Esophagus muscularis mucosa (tissue), 4 donors: ENCODE measurements around the gene PRELID3B. TPM values are rescaled to one million over a fixed set of nuclear protein-coding genes. Genes with fewer than 3 reads are reported as not detected.

Experiments
- DNase-seq: peaks from one replicate; pipeline ENCODE4 v3.0.0-alpha.2; 2017; ENCODE audit errors: extremely low spot score
- H3K27ac ChIP-seq, 4 donors: fragments of 200-600 bp; sonication (generic); replicated peaks in 1 of 4; 1 replicate in 3 of 4; 2 replicates in 1 of 4; pipeline ENCODE4 v1.5.1; 2016 to 2019; ENCODE audit warnings: mild to moderate bottlenecking in 1 of 4
- H3K27me3 ChIP-seq, 4 donors: fragments of 200-600 bp; sonication (generic); one replicate each; pipeline versions ENCODE4 v1.5.1 to v1.6.0; 2016 to 2019
- H3K36me3 ChIP-seq, 4 donors: fragments of 200-600 bp; sonication (generic); one replicate each; pipeline ENCODE4 v1.5.1; 2016 to 2019
- H3K4me1 ChIP-seq, 4 donors: fragments of 200-600 bp; sonication (generic); one replicate each; pipeline ENCODE4 v1.5.1; 2016 to 2019
- H3K4me3 ChIP-seq, 4 donors: fragments of 200-600 bp; sonication (generic); 1 replicate in 2 of 4; 2 replicates in 2 of 4; pipeline ENCODE4 v1.5.1; 2016 to 2019; ENCODE audit warnings: mild to moderate bottlenecking in 4 of 4, moderate library complexity in 1 of 4
- H3K9me3 ChIP-seq, 4 donors: fragments of 200-600 bp; sonication (generic); 1 replicate in 3 of 4; 2 replicates in 1 of 4; pipeline ENCODE4 v1.5.1; 2016 to 2019
- EP300 ChIP-seq: sonication (generic); formaldehyde crosslinking; IDR thresholded peaks from one replicate; pipeline ENCODE4 v1.6.1; 2017; ENCODE audit warnings: antibody characterized with exemption
- POLR2A ChIP-seq: fragments of 450-650 bp; IDR thresholded peaks from one replicate; pipeline ENCODE4 v1.6.1; 2017; ENCODE audit warnings: antibody characterized with exemption, moderate library complexity, mild to moderate bottlenecking, low read depth
- POLR2AphosphoS5 ChIP-seq, 2 donors: sonication (generic); formaldehyde crosslinking; IDR thresholded peaks; one replicate each; pipeline ENCODE4 v1.6.1; 2017; ENCODE audit warnings: antibody characterized with exemption in 2 of 2
- WGBS: methylation state at CpG from one replicate; pipeline ENCODE4 v1.1.5; 2018; 5-methylcytosine and 5-hydroxymethylcytosine counted together
- intact Hi-C: fragments of 100-400 bp; cut with DNase I; formaldehyde crosslinking; loops from one replicate; pipeline ENCODE4 v1.15.1; 2023
- total RNA-seq, 4 donors: library from RNA; depleted of rRNA; stranded (reverse); fragments of >200 nt; gene quantifications; one replicate each; pipeline versions ENCODE4 v1.1.0 to v1.2.1, GENCODE V29; 2016
- TF ChIP-seq, protein P1 (sequence below), 3 experiments: fragments of 200-600 bp in 2 of 3; fragments of 450-650 bp in 1 of 3; sonication (generic) in 2 of 3; IDR thresholded peaks; one replicate each; pipeline ENCODE4 v1.5.1; 2017 to 2019; ENCODE audit warnings: antibody characterized with exemption in 3 of 3, mild to moderate bottlenecking in 2 of 3, moderate library complexity in 1 of 3

Gene PRELID3B
- total RNA-seq, 4 donors from 2014 or later, result 32.0 to 48.4 (median 36.6) TPM

DNA sequence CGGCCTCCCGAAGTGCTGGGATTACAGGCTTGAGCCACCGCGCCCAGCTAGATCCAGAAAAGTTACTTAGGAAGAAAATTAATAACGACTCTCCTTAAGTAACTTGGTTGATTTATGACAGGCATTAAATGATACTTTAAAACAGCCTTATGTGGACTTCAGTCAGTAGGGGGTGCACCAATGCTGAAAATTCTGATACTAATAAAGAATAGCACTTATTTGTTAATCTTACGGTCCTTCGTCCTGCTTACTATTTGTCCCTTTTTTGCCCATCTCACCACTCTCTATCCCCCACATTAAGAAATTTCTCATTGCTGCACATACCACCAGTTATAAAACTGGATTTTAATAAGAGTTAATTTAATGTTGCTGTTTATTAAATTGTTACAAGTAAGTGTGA is 12.7 kb upstream of the PRELID3B start:
- DNase-seq, result no peak

DNA sequence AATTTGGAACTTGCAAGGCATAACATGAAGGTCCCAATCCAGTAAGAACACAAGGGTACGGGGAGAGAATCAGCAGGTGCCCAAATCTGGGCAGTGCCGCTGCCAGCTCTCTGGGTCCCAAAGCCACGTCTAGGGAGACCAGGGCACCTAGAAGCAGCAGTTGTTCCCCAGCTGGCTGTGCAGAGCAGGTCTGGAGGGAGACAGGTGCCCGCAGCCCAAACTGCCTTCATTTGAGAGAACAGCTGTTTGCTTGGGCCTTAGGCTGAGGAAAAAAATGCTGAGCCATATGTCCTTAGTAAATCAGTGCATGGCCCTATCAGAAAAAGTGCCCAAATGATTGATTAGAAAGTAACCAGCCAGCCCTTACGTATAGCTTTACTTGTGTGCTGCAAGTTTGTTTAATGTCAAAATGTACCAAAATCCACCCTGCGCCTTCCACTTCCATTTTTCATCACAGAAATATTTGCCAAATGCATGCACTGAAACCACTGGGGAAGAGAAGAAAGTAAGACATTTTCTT is 9.1 kb upstream of the PRELID3B start:
- intact Hi-C loops, result no loop called here
- no peak for TF ChIP-seq POLR2AphosphoS5 (IDR thresholded peaks at IDR 0.05)
- TF ChIP-seq, protein P1, sequence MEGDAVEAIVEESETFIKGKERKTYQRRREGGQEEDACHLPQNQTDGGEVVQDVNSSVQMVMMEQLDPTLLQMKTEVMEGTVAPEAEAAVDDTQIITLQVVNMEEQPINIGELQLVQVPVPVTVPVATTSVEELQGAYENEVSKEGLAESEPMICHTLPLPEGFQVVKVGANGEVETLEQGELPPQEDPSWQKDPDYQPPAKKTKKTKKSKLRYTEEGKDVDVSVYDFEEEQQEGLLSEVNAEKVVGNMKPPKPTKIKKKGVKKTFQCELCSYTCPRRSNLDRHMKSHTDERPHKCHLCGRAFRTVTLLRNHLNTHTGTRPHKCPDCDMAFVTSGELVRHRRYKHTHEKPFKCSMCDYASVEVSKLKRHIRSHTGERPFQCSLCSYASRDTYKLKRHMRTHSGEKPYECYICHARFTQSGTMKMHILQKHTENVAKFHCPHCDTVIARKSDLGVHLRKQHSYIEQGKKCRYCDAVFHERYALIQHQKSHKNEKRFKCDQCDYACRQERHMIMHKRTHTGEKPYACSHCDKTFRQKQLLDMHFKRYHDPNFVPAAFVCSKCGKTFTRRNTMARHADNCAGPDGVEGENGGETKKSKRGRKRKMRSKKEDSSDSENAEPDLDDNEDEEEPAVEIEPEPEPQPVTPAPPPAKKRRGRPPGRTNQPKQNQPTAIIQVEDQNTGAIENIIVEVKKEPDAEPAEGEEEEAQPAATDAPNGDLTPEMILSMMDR (IDR thresholded peaks at IDR 0.05), result no peak
- TF ChIP-seq POLR2A, result no peak
- no peak for TF ChIP-seq EP300
- peaks cover 0 to 18% (median 0%) of the 10 kb centered on the region in 4 donors for H3K27me3 ChIP-seq

More for the DNA sequence above, 12.7 kb upstream of the PRELID3B start:
- no peaks in the 10 kb centered on the region for H3K9me3 ChIP-seq
- WGBS, result 72% methylated on average over 7 of the region's 7 CpGs
- H3K4me1 ChIP-seq, result no peaks in the 10 kb centered on the region
- H3K4me3 ChIP-seq, result no peak overlapping the region
- no peak overlapping the region for H3K27ac ChIP-seq
- no peak for TF ChIP-seq POLR2A
- TF ChIP-seq, protein P1 (IDR thresholded peaks at IDR 0.05), result peak in 2 of 3 experiments; percentile 16 to 18
- intact Hi-C loops, result no loop called here
- peaks cover 0 to 18% (median 0%) of the 10 kb centered on the region in 4 donors for H3K27me3 ChIP-seq
- no peaks in the 10 kb centered on the region for H3K36me3 ChIP-seq

DNA sequence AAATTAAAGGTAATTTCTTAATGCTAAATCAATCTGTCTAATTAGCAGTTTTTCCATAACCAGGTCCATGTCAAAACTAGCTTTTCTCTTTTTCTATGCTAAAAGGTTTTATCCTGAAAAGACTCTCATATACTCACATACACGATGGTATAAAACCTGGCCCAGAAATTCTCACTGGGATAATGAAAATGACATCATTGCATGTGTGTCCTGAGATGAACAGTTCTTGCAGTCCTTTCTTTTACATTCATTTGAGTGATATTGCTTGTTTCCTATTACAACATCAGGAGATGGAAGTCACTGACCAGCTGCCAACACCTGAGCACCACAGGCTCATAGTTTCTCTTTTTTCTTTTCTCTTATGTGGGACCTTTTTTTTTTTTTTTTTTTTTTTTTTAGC is 7.9 kb upstream of the PRELID3B start:
- H3K36me3 ChIP-seq, result no peaks in the 10 kb centered on the region
- H3K9me3 ChIP-seq, result no peaks in the 10 kb centered on the region
- H3K27ac ChIP-seq, result no peak overlapping the region
- intact Hi-C loops, result no loop called here
- H3K4me3 ChIP-seq, result no peak overlapping the region
- no peak for DNase-seq
- peaks cover 0 to 18% (median 0%) of the 10 kb centered on the region in 4 donors for H3K27me3 ChIP-seq
- 64% methylated on average over 1 of the region's 1 CpG for WGBS
- TF ChIP-seq, protein P1 (IDR thresholded peaks at IDR 0.05), result no peak
- no peak for TF ChIP-seq POLR2A
- TF ChIP-seq POLR2AphosphoS5 (IDR thresholded peaks at IDR 0.05), result no peak
- TF ChIP-seq EP300, result no peak
- H3K4me1 ChIP-seq, result no peaks in the 10 kb centered on the region

More for the DNA sequence above, 9.1 kb upstream of the PRELID3B start:
- no peaks in the 10 kb centered on the region for H3K4me1 ChIP-seq
- no peaks in the 10 kb centered on the region for H3K36me3 ChIP-seq
- H3K9me3 ChIP-seq, result no peaks in the 10 kb centered on the region
- no peak for DNase-seq
- no peak overlapping the region for H3K27ac ChIP-seq
- WGBS, result 61% methylated on average over 6 of the region's 6 CpGs
- no peak overlapping the region for H3K4me3 ChIP-seq

DNA sequence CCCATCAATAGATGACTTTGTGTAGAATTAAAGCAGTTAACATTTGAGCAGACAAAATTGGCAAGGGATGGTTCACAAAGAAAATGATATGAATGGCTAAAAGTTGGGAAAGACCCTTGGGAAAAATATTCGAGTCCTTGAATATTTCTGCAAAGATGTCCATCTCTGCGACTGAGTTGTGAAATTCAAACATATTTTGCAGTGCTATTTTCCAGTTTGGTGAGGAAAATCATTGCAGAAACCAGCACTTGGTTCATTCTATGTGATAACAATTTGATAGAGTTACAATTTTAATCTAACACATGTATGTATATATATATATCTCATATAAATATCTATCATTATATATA is 6.1 kb upstream of the PRELID3B start:
- no peak for DNase-seq
- H3K4me3 ChIP-seq, result no peak overlapping the region
- H3K4me1 ChIP-seq, result peaks cover 0 to 3% (median 0%) of the 10 kb centered on the region in 4 donors
- TF ChIP-seq POLR2A (no peak), EP300 (no peak), POLR2AphosphoS5 (IDR thresholded peaks at IDR 0.05) (no peak)
- TF ChIP-seq, protein P1 (IDR thresholded peaks at IDR 0.05), result no peak
- no peak overlapping the region for H3K27ac ChIP-seq
- peaks cover 0 to 18% (median 0%) of the 10 kb centered on the region in 4 donors for H3K27me3 ChIP-seq
- no peaks in the 10 kb centered on the region for H3K36me3 ChIP-seq
- H3K9me3 ChIP-seq, result no peaks in the 10 kb centered on the region
- 84% methylated on average over 2 of the region's 2 CpGs for WGBS
- intact Hi-C loops, result no loop called here

DNA sequence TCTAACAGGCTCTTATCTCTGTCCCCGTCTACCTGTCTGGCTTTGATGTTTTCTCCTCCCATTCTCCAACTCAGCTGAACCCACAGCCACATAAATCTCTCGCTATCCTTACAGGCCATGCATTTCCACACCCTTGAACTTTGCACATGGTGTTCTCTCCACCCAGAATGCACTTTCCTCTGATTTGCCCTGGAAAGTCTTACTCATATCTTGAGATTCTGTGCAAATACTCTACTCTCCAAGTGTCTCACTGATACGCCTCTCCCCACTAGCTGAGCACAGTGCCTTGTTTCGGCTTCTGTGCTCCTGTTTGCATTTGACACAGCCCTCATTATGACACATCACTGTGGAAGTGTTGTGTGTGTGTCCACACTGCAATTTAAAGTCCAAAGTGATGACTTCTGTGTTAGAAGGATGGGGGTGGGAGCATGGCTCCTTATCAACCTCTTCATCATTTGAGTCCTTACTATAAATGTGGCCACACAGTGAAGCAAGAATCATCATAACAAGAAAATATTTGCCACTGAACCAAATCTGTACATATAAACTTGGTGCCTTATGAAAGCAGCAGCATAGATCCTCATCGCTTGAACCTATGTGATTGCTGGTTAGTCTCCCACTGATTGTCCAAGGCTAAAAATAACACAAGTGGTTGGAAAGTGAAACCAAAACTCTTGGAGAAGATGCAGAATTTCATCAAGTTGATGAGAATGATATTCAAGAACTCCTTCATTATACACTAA is 5.5 kb upstream of the PRELID3B start:
- no peak for TF ChIP-seq EP300
- no peak for TF ChIP-seq POLR2AphosphoS5 (IDR thresholded peaks at IDR 0.05)
- TF ChIP-seq POLR2A, result no peak
- TF ChIP-seq, protein P1 (IDR thresholded peaks at IDR 0.05), result no peak
- Histone ChIP-seq H3K36me3 (no peaks in the 10 kb centered on the region), H3K4me1 (peaks cover 4 to 9% (median 5%) of the 10 kb centered on the region in 4 donors), H3K9me3 (no peaks in the 10 kb centered on the region), H3K27me3 (peaks cover 0 to 18% (median 0%) of the 10 kb centered on the region in 4 donors), H3K27ac (no peak overlapping the region), H3K4me3 (no peak overlapping the region)
- 86% methylated on average over 5 of the region's 5 CpGs for WGBS
- intact Hi-C loops, result no loop called here
- DNase-seq, result no peak
